ENCODE data around the gene INVS.
"Not testable (repeated sequence)": the region's sequence is repeated elsewhere in the genome, so short reads cannot be mapped to it uniquely, and the experiment has no call there.

Gene INVS

DNA sequence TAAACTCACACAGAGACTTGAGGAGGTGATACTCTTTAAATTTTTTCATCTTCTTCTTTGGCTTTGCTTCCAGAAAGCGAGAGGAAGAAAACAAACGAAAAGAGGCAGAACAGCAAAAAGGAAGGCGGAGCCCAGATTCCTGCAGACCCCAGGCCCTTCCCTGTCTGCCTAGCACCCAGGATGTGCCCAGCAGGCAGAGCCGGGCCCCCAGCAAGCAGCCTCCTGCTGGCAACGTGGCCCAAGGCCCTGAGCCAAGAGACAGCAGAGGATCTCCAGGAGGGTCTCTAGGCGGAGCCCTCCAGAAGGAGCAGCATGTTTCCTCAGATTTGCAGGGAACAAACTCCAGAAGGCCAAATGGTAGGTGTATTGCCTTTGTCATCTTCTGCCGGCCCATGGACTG is 185.2 kb downstream of the INVS start:
- DNase-seq: no peak

DNA sequence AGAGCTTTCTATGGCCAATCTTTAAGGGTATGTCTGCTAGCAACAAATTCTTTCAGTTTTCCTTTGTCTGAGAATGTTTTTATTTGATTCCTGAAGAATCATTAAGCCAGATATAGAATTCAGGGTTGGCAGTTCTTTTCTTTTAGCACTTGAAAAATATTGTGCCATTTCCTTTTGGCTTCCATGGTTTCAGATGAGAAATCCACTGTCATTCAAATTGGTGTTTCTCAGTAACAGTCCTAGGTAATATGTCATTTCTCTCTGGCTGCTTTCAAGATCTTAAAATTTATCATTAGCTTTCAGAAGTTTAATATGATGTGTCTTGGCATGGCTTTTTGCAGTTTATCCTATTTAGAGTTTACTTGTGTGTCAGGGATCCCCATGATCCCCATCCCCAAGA is 186.0 kb downstream of the INVS start:
- DNase-seq: no peak

DNA sequence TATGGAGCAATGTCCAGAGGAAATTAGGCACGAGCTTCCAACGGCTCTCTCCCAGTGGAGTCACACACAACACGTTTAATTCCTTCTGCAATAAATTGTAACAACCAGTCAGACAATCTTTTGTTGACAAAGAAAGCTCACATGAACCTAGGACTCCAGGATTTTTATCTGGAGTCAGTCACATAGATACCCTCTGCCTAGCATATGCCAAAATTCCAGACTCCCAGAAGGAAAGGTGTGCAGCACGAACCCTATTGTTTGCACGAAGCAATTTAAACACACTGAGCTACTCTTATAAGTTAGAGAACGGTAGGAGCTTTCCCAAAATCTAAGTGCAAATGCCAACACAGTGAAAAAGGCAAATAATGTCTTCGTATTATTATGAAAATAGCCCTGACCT is 186.6 kb downstream of the INVS start:
- DNase-seq: no peak

DNA sequence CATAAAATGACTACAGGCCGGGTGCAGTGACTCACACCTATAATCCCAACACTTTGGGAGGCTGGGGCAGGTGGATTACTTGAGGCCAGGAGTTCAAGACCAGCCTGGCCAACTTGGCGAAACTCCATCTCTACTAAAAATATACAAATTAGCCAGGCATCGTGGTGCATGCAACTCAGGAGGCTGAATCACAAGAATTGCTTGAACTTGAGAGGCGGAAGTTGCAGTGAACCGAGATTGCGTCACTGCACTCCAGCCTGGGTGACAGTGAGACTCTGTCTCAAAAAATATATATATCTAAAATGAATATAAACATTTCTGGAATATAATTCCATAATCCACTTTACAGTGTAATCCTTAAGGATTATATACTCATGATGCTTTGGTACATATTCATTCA is 187.2 kb downstream of the INVS start:
- no peak for DNase-seq

DNA sequence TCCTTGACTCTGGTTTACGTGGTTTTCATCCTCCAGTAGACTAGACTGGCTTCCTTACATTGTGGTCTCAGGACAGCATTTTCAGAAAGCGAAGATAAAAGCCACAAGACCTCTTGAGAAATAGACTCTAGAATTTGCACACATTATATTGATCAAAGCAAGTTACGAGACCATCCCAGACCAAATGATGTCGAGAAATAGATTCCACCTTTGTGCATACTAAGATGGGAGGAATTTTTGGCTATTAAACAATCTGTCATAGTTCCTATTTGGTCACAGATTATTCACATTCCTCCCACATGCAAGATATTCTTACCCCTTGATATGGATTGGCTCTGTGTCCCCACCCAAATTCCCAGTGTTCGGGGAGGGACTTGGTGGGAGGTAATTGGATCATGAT is 188.1 kb downstream of the INVS start:
- no peak for DNase-seq

DNA sequence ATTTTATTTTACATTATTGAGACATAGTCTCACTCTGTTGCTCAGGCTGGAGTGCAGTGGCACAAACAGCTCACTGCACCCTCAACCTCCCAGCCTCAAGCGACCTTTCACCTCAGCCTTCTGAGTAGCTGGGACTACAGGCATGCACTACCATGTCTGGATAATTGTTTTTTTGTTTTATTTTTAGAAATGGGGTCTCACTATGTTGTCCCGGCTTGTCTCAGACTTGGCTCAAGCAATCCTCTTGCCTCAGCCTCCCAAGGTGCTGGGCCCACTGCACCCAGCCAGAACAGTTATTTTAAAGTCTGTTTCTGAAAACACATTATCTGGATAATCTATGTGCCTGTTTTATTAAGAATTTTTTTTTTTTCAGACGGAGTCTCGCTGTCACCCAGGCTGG is 191.7 kb downstream of the INVS start:
- DNase-seq: no peak

DNA sequence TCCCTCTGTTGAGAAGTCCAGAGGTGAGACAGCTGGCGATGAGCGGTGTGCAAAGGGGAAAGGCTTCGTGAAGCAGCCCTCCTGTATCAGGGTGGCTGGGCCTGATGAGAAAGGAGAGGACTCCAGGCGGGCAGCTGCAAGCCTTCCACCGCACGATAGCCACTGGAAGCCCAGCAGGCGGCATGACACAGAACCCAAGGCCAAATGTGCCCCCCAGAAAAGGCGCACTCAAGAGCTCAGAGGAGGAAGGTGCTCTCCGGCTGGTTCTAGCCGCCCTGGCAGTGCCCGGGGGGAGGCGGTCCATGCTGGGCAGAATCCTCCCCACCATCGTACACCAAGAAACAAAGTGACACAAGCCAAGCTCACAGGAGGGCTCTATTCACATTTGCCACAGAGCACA is 193.4 kb downstream of the INVS start:
- DNase-seq: no peak

DNA sequence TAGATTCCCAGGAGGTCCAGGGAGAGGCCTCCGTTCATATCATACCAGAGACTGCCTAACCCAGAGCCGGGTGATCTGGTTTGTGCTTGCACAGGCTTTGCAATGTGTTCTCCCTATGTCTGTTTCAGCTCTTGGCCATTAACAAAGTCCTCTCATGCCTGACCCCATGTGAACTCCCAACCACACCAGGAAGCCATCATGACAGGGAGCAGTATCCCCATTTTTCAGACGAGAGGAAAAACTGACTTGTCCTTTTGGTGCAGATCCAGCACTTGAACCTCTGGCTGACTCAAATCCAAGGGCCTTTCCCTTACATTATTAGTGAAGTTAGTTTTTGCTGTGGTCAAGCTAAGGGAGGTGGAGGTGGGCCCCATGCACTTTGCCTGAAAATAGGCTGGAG is 195.3 kb downstream of the INVS start:
- DNase-seq: no peak

DNA sequence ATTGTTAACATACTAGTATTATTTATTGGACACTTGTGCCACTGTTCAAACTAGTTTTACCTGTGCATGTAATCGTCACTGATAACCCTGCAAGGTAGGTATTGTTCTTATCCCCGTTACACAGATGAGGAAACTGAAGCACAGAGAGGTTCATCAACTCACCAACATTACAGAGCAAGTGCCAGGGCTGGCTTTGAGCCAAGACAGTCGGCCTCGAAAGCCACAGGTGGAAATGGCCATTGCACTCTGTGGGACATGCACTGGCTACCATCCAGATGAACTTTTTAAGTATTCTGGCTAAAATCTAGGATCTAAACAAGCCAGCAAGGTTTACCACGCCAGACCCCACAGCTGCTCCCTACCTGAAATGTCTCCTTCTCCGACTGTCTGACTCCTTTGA is 195.8 kb downstream of the INVS start:
- DNase-seq: no peak

DNA sequence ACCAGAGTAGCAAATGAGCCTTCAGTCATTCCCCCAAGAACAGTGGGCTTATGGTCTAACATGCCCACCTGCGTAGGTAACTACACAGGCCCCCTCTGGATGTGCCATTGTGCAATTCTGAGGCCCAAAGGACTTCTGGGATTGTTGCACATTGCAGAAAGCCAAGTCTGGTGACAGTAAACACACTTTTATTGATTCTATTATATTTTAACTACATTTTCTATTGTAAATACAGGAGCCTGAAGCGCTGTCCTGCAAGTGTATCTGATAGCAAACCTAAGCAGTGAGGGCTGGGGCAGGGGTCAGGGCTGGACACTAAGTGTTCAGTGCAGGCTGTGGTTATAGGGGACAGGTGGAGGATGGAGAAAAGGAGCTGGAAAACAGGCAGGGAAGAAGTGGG is 196.2 kb downstream of the INVS start:
- no peak for DNase-seq

DNA sequence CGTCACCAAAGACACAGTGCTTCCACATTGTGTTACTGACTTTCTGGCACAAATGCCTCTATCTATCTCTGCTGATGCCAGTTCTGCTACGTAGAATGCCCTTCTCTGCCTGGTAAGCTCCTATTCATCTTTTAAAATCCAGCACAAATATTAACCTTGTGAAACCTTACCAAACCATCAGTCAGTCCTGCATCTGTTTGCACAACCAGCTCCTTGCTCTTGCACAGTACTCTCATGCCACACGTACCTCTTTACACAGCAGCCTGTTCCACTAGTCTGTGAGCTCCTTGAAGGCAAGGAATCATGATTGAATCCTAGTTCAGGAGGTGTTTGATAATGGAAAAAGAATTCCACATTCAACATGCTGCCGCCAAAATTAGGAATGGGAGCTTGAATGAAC is 197.4 kb downstream of the INVS start:
- no peak for DNase-seq

DNA sequence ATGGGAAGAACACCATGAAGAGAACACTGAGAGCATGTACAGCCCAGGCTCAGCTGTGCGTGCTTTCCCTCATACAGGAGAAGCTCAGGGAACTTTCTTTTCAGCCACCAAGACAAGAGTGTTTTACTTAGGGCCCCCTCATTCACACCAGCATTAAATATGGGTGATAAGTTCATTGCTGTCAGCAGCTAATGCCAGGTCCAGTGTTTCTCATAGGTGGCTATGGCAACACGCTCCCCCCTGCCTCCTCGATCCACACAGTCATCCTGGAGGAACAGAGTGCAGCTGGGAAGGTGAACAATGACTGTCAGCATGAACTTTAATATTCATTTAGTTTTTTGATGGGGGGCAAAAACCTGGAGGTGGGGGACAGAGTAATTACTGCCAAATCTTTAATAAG is 199.3 kb downstream of the INVS start:
- DNase-seq: no peak

DNA sequence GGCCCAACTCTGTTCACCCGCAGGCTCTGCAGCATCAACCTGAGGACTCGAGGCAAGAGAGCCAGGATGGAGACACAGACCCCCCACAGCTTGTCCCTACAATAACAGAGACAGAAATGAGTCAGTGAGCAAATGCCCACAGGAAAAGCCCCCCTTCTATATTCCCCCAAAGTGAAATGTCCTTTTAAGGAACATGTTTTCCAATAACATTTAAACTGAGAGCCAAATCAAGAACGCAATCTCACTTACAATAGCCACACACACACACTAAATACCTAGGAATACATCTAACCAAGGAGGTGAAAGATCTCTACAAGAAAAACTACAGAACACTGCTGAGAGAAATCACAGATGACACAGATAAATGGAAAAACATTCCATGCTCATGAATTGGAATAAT is 204.7 kb downstream of the INVS start:
- DNase-seq: no peak

DNA sequence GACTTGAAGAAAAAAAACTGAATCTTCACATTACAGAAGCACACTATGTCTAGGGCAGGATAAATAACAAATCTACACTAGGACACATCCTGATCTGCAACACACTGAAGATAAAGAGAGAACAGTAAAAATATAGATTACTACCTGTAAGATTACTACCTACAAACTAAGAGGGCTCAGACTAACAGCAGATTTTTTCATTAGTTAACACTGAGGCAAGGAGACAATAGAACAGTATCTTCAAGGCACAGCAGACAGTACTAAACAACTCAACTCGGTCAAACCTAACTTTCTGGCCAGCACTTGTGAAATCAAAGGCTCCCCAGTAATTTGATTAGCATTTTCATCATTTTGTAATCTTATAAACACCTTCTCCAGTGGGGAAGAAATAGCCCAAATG is 207.2 kb downstream of the INVS start:
- DNase-seq: no peak

DNA sequence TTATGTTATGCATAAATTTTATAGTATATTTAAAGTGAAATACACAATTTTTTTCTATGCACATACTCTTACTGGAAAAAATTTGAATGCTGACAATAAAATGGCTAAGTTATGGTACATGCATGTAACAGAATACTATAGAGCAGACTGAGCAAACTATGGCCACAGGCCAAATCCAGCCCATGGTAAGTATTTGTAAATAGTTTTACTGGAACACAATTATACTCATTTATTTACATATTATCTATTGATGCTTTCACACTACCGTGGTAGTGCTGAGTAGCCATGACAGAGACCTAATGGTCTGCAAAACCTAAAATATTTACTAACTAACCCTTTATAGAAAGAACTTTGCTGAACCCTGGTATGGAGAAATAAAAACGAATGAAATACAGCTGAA is 208.0 kb downstream of the INVS start:
- no peak for DNase-seq

DNA sequence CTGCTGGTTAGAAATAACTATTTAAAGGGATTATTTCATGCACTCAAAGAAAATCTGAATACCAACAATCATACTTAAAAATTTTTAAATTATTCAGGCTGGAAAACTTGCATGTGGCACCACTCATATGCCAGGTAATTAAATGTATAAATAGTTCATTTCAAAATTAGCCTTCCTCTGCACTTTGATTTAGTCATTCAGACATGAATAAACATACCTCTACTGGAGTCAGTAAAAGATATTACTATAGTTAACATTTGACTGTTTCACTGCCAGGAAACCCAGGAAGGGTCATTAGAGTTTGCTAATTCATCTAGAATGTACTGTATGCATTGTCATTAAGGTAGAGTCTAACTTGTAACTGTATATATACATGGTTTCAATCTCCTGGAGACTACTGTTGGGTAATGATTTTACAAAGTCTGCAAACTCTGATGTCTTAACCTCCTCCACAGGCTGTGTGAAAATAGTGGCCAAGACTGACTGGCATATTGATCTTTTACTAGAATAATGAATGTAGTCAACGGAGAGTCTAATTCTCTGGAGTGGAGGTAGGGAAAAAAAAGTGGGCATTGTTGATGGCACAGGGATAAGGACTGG is 210.0 kb downstream of the INVS start:
- DNase-seq: no peak

DNA sequence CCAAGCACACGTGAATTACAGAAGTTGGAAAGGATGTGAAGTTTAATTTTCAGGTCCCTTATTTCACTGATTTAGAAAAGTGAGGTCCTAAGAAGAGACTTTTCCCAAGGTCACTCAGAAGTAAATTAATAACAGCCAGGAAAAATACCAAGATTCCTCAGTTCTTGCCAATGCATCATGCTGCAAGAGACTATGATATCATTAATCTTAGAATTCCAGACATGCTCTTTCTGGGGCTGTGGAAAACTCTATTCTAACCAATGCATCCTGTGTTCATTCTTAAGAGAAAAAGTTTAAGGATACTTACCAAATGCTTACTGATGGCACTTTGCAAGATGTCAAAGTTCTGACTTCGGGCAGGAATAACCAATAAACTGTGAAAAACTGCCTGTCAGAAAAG is 210.9 kb downstream of the INVS start:
- no peak for DNase-seq

DNA sequence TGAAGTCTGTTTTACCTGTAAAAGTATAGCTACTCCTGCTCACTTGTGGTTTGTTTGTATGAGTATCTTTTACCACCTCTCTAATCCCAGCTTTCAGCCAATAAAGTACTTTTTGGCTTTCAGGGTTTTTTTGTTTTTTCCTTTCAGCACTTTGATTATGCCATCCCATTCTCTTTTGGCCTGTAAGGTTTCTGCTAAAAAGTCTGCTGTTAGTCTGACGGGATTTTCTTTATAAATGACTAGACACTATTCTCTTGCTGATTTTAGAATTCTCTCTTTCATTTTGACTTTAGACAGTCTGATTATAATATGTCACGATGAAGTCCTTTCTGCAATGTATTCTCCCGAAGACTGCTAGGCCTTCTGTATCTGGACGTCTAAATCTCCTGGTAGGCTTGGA is 216.5 kb downstream of the INVS start:
- no peak for DNase-seq

DNA sequence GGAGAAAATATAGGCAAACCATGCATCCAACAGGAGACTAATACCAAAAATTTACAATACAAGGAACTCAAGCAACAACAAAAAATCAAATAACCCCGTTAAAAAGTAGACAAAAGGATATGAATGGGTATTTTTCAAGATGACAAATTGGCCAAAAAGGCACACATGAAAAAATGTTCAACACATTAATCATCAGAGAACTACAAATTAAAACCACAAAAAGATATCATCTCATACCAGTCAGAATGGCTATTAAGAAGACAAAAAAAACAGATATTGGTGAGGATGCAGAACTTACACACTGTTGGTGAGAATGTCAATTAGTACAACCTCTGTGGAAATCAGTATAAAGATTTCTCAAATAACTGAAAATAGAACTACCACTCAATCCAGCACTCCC is 218.7 kb downstream of the INVS start:
- DNase-seq: no peak

DNA sequence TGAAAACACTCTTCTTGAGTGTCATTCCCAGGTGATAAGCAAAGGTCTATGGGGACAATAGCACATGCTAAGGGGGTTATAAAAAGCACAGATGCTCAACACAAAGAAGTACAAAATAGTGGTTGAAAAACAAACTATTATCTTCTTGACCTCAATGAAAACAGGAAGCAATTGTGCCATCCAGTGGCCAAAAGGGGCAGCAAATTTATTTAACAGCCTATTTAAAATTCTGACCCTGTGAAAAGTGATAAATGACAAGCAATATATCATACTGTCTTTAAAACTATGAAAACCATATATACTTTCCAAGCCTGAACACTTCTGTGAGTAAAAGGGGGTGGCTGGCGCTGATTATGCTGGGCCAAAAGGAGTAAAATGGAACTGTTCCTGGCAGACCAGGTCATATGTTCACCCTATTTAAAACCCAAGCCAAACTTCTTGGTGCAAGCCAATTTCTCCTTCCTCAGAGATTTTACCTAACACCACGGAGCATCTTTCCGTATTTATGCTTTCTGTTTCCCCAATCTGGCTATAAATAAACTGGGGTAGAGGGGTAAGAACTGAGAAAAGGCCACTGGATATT is 224.0 kb downstream of the INVS start:
- no peak for DNase-seq

DNA sequence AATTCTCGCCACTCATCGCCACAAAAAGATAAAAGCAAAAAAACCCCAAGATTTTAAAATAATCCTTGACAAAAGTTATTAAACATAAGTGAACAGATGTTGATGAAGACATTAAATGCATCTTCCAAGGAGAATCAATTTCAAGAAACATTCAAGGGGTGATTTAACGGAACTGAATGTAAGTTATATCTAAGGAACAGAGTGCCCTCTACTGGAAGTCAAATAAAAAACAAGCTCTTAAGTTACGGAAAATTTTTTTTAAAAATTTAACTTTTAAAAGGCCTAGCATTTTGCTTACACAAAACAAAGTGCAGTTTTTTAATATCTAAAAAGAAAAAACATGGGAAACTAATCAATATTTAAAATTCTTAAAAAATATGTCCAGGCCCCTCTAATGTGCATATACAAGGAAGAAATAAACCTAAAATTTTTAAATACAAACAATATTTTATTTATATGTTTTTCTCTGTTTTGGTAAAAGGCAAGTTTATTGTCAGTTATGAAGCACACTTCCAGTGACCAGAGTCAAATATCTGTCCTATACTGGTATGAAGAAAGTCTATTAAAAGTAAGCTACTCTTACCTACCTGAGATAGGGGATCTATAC is 225.7 kb downstream of the INVS start:
- no peak for DNase-seq

DNA sequence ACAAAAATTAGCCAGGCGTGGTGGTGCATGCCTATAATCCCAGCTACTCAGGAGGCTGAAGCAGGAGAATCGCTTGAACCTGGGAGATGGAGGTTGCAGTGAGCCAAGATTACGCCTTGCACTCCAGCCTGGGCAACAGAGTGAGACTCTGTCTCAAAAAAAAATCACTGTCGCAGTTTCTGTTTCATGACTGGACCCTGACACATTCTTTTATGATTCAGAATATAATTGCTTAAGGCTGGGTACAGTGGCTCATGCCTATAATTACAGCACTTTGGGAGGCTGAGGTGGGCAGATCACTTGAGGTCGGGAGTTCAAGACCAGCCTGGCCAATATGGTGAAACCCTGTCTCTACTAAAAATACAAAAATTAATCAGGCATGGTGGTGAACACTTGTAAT is 239.7 kb downstream of the INVS start:
- DNase-seq: not testable (repeated sequence)

DNA sequence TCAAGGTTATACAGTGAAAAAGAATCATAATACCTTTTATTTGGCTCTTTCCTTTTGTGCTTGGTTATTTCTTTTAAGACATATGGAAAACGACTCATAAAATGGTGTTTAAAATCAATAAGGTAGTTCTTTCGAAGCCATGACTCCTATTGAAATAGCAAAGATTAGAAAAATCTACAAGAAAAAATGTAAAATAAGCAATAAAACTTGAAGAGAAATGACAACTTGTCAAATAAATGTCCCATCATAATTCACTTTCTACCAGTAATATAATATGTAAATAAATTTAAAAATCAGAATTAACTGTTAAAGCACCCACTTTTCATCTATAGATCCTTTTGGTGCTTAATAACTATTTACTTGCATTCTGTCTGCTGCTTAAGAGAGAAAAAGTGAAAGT is 241.2 kb downstream of the INVS start:
- no peak for DNase-seq

DNA sequence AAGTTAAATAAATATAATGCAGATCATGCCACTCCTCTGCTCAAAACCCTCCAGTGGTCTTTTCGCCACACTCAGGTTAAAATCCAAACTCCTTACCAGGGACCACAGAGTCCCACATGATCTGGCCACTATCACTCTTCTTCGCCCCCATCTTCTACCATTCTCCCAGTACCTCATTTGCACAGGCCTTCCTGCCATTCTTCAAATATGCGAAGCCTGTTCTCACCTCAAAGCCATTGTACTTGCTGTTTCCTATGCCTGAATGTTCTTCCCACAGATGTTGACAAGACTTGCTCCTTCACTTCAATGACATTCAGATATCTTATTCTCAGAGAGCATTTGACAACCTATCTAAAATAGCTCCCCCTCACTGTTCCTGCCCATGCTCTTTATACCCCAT is 242.8 kb downstream of the INVS start:
- no peak for DNase-seq

DNA sequence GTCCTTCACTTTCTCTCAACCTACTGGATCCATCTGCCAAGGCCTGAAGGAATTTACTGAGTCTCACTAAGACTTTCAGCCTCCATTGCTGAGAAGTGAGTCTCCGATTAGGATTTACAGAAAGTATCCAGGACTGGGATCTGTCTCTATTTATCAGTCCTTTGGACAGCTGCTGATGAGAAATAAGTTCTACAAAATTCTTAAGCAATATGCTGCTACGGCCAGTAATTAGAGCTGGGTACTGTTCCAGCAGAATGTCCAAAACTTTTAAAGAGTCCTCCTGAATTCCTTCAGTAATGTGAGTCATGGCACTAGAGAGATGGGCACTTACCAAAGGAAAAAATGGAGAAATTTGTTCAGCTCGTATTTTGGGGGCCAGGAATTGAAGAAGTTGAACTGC is 247.8 kb downstream of the INVS start:
- no peak for DNase-seq
